Measurements from ENCODE around the gene IMPDH2.
"Not testable (repeated sequence)": the region's sequence is repeated elsewhere in the genome, so short reads cannot be mapped to it uniquely, and the experiment has no call there.

Gene IMPDH2

GRCh38 chr3:49013113-49013737, 16.0 kb downstream of the IMPDH2 start:
- H3K4me3 ChIP-seq (ENCODE audit: low read depth, low read length), result no peak overlapping the region
- DNase-seq (ENCODE audit: low read depth), result no peak
- no peak for TF ChIP-seq CTCF (IDR thresholded peaks at IDR 0.05; ENCODE audit: low read depth, low read length, missing control alignments)

DNA sequence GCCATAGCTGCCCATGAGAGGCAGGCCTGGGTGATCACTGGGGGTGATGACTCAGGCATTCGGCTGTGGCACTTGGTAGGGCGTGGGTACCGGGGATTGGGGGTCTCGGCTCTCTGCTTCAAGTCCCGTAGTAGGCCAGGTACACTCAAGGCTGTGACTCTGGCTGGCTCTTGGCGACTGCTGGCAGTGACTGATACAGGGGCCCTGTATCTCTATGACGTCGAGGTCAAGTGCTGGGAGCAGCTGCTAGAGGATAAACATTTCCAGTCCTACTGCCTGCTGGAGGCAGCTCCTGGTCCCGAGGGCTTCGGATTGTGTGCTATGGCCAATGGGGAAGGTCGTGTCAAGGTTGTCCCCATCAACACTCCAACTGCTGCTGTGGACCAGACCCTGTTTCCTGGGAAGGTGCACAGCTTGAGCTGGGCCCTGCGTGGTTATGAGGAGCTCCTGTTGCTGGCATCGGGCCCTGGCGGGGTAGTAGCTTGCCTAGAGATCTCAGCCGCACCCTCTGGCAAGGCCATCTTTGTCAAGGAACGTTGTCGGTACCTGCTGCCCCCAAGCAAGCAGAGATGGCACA, 16.7 kb downstream of the IMPDH2 start:
- no peak for DNase-seq (ENCODE audit: low read depth)
- TF ChIP-seq CTCF (IDR thresholded peaks at IDR 0.05; ENCODE audit: low read depth, low read length, missing control alignments), result no peak
- H3K4me3 ChIP-seq (ENCODE audit: low read depth, low read length), result no peak overlapping the region

DNA sequence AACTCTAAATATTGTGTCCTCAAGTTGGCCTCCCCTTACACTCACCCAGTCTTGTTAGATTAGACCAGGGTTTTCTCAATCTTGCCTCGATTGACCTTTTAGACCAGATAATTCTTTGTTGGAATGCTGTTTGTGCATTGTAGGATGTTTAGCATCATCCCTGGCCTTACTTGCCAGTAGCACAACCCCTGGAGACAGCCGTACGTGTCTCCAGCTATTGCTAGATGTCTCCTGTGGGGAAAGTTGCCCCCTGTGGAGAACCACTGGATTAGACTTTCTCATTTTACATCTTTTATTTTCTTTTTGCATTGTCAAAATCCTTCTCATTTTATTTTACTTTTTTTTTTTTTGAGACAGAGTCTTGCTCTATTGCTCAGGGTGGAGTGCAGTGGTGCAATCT, 19.8 kb downstream of the IMPDH2 start:
- no peak for DNase-seq (ENCODE audit: low read depth)
- H3K4me3 ChIP-seq (ENCODE audit: low read depth, low read length), result no peak overlapping the region
- no peak for TF ChIP-seq CTCF (IDR thresholded peaks at IDR 0.05; ENCODE audit: low read depth, low read length, missing control alignments)

- H3K4me3 ChIP-seq (ENCODE audit: low read depth, low read length), result peak overlapping the region; percentile 72
- DNase-seq (ENCODE audit: low read depth), result not testable (repeated sequence)
These were observed 20.6 kb downstream of the IMPDH2 start for GRCh38 chr3:49008627-49009026.

GRCh38 chr3:49007771-49008528, 21.2 kb downstream of the IMPDH2 start:
- no peak for TF ChIP-seq CTCF (IDR thresholded peaks at IDR 0.05; ENCODE audit: low read depth, low read length, missing control alignments)
- DNase-seq (ENCODE audit: low read depth), result no peak
- H3K4me3 ChIP-seq (ENCODE audit: low read depth, low read length), result peak overlapping the region; percentile 72

DNA sequence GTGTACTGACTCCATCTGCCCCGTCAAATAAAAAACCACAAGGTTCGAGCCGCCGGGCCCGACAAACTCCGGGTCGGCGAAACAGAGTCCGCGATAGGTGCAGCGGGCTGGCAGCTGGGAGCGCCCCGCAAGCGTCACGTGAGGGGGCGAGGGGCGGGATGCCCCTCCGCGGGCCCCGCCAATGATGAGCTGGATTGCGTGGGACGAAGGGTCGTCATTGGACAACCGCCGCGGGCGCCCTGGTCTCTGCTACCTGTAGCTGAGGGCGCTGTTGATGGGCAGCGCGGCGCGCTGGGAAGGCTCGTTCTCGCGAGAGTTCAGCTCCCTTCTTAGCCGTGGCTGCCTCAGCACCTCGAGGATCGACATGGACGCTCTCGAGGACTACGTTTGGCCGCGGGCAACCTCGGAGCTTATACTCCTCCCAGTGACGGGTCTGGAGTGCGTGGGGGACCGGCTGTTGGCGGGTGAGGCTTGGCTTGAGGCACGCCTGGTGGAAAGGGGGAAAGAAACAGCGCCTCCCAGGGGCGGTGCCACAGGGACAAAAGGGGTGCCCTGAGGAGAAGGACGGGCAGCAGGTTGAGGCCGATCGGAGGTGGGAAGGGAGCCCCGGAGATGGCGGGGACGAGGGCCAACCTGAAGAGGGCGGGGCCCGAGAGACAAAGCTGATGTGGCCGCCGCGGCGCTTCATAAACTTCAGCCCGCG, 22.0 kb downstream of the IMPDH2 start, which contains the start of gene WDR6:
TSS of gene WDR6 (plus strand) at position 324 of the 703 bp plus-strand sequence. CDS start at position 365, 41 bp downstream.
- H3K4me3 ChIP-seq (ENCODE audit: low read depth, low read length), result peak within 1 kb of the TSS; percentile 72
- peak; percentile 46 for TF ChIP-seq CTCF (IDR thresholded peaks at IDR 0.05; ENCODE audit: low read depth, low read length, missing control alignments)
- DNase-seq (ENCODE audit: low read depth), result peak; percentile 96
